Measurements from ENCODE around the gene CEBPZOS. TPM values are rescaled to one million over a fixed set of nuclear protein-coding genes. Genes with fewer than 3 reads are reported as not detected.

The CEBPZOS gene
- polyA plus RNA-seq, 1 experiment, result 24.6 TPM

DNA sequence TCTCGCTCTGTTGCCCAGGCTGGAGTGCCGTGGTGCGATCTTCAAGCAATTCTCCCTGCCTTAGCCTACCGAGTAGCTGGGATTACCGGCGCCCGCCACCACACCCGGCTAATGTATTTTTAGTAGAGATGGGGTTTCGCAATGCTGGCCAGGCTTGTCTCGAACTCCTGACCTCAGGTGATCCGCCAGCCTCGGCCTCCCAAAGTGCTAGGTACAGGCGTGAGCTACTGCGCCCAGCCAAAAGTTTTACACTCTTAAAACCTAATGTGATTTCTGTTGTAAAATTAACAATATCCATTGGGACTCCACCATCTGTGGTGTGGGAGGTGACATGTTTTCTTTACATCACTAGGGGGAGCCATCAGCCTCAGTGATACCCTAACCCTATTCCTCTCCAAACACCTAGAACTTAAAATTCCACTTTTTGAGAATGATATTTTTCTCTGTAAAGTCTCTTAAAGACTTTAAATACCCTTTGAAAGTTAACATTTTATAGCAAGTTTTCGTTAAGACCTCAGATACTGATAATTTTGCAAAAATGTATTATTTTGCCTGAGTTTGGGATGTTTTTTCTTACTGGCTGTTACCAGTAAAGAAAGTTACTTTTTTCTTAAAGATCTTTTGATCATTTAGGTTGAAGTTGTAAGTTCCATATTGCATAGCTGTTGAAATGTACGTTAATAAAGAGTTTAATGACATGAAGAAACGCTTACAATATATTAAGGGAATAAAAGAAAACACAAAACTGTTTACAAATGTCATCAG is 27.9 kb upstream of the CEBPZOS start:
- POLR2A ChIA-PET, result no interaction called here
- no peaks in the 10 kb centered on the region for H3K36me3 ChIP-seq (ENCODE audit: control insufficient read depth, insufficient read depth, low read length)

GRCh38 chr2:37171624-37171950 is 24.7 kb upstream of the CEBPZOS start:
- CTCF ChIA-PET, result interaction anchor here (0.7 to 5.6 kb wide), 2 partner anchors 9 to 253 kb away, joined by 4 to 36 read pairs; no protein-coding TSS in a partner anchor
- POLR2A ChIA-PET, result no interaction called here

More for the DNA sequence above, 27.9 kb upstream of the CEBPZOS start:
- Histone ChIP-seq H3K27me3 (ENCODE audit: control insufficient read depth, insufficient read depth, low read length) (no peaks in the 10 kb centered on the region), H3K4me3 (ENCODE audit: low read depth, low read length) (no peak overlapping the region)
- CTCF ChIA-PET, result interaction anchor here (0.6 to 5.6 kb wide), 14 partner anchors 10 to 709 kb away, joined by 3 to 36 read pairs (median 4); partner anchors contain the start of genes CEBPZOS and EIF2AK2
- DNase-seq (ENCODE audit: low read depth), result no peak
- peak; percentile 76 for TF ChIP-seq CTCF (IDR thresholded peaks at IDR 0.05; ENCODE audit: insufficient read depth, low read depth, low read length)

DNA sequence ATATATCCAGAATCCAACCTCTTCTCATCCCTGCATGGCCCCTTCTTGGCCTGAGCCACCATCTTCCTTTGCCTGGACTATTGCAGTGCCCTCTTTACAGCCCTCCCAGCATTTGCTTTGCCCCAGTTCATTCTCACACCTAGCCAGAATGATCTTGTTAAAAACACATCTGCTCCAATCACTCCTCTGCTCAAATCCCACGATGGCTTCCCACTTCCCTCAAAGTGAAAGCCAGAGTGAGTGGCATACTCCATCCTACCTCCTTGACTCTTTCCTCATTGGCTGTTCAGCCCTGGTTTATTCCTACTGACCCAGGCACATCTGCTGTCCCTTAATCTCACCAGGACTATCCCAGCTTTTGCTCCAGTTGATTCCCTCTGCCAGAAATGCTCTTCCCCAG is 22.6 kb upstream of the CEBPZOS start:
- Histone ChIP-seq H3K36me3 (ENCODE audit: control insufficient read depth, insufficient read depth, low read length) (no peaks in the 10 kb centered on the region), H3K27me3 (ENCODE audit: control insufficient read depth, insufficient read depth, low read length) (no peaks in the 10 kb centered on the region; the same call in 1 of the 2 replicates), H3K4me3 (ENCODE audit: low read depth, low read length) (no peak overlapping the region)
- no peak for TF ChIP-seq CTCF (IDR thresholded peaks at IDR 0.05; ENCODE audit: insufficient read depth, low read depth, low read length)
- POLR2A ChIA-PET, result no interaction called here
- CTCF ChIA-PET, result no interaction called here
- no peak for DNase-seq (ENCODE audit: low read depth)

More at GRCh38 chr2:37171624-37171950, 24.7 kb upstream of the CEBPZOS start:
- Histone ChIP-seq H3K4me3 (ENCODE audit: low read depth, low read length) (no peak overlapping the region), H3K36me3 (ENCODE audit: control insufficient read depth, insufficient read depth, low read length) (no peaks in the 10 kb centered on the region), H3K27me3 (ENCODE audit: control insufficient read depth, insufficient read depth, low read length) (no peaks in the 10 kb centered on the region)
- TF ChIP-seq CTCF (IDR thresholded peaks at IDR 0.05; ENCODE audit: insufficient read depth, low read depth, low read length), result no peak
- no peak for DNase-seq (ENCODE audit: low read depth)

GRCh38 chr2:37180006-37180639 is 16.2 kb upstream of the CEBPZOS start:
- POLR2A ChIA-PET, result no interaction called here
- Histone ChIP-seq H3K36me3 (ENCODE audit: control insufficient read depth, insufficient read depth, low read length) (no peaks in the 10 kb centered on the region), H3K4me3 (ENCODE audit: low read depth, low read length) (no peak overlapping the region), H3K27me3 (ENCODE audit: control insufficient read depth, insufficient read depth, low read length) (no peaks in the 10 kb centered on the region; the same call in 1 of the 2 replicates)
- CTCF ChIA-PET, result interaction anchor here (4.6 kb wide), 1 partner anchor 11 kb away, joined by 36 read pairs; no protein-coding TSS in a partner anchor
- TF ChIP-seq CTCF (IDR thresholded peaks at IDR 0.05; ENCODE audit: insufficient read depth, low read depth, low read length), result no peak; the same call in 1 of the 2 replicates
- DNase-seq (ENCODE audit: low read depth), result no peak

DNA sequence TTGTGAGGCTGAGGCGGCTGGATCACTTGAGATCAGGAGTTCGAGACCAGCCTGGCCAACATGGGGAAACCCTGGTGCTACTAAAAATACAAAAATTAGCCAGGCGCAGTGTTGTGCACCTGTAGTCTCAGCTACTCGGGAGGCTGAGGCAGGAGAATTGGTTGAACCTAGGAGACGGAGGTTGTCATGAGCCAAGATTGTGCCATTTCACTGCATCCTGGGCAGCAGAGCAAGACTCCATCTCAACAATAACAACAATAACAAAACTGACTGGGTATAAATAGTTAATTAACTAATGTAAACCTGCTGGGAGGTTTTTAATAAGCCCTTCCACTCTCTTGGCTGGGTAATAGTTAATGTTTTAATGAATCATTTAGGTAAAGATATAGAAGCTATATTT is 15.7 kb upstream of the CEBPZOS start:
- ChIA-PET POLR2A (no interaction called here), CTCF (interaction anchor here (0.9 to 4.6 kb wide), 2 partner anchors 11 to 16 kb away, joined by 3 to 36 read pairs; partner anchors contain the start of gene CEBPZOS)
- H3K36me3 ChIP-seq (ENCODE audit: control insufficient read depth, insufficient read depth, low read length), result no peaks in the 10 kb centered on the region
- TF ChIP-seq CTCF (IDR thresholded peaks at IDR 0.05; ENCODE audit: insufficient read depth, low read depth, low read length), result no peak
- H3K4me3 ChIP-seq (ENCODE audit: low read depth, low read length), result no peak overlapping the region
- no peaks in the 10 kb centered on the region; the same call in none of the 2 replicates for H3K27me3 ChIP-seq (ENCODE audit: control insufficient read depth, insufficient read depth, low read length)
- no peak for DNase-seq (ENCODE audit: low read depth)
